Endothelial cell of umbilical vein (primary cell): ENCODE measurements around the gene IFNG. TPM values are rescaled to one million over a fixed set of nuclear protein-coding genes. Genes with fewer than 3 reads are reported as not detected.

ENCODE experiments used
- BruUV-seq: library from RNA; stranded (reverse); fragments of 400-500 nt; replicated peaks from 2 replicates; lab custom pipeline; 2021; lab: Mats Ljungman, UMichigan
- CTCF ChIA-PET: fragments of 300-600, 350-600 bp; sonication (Branson Sonifier 250); formaldehyde crosslinking; loops from one replicate; lab custom pipeline; 2021; ENCODE audit warnings: antibody characterized with exemption, inconsistent platforms; lab: Charles Lee
- POLR2A ChIA-PET: fragments of 300-600, 350-600 bp; sonication (Branson Sonifier 250); formaldehyde crosslinking; loops from one replicate; lab custom pipeline; 2021; ENCODE audit warnings: antibody characterized with exemption, inconsistent platforms; lab: Charles Lee
- DNase-seq: peaks from one replicate; pipeline ENCODE4 v3.0.0-alpha.2; 2011; ENCODE audit warnings: low read depth, low spot score
- FAIRE-seq: peaks from 2 replicates; lab custom pipeline; 2011; peaks lifted over from hg19 to GRCh38; lab: Jason Lieb, UNC
- H2AFZ ChIP-seq: 2 replicates; pipeline ENCODE4 v1.6.0; 2012; ENCODE audit warnings: low read depth, low read length, control low read depth, inconsistent platforms
- H3K27ac ChIP-seq: 2 replicates; pipeline ENCODE4 v1.5.1; 2011; ENCODE audit warnings: low read depth, mild to moderate bottlenecking, control low read depth, low read length, moderate library complexity; ENCODE audit not compliant: insufficient read depth
- H3K27me3 ChIP-seq, 2 experiments: 2 replicates each; pipeline versions ENCODE4 v1.6.0 to v1.6.1; 2011; ENCODE audit warnings: low read length in 2 of 2, mixed read lengths in 1 of 2; ENCODE audit not compliant: control insufficient read depth in 2 of 2, insufficient read depth in 2 of 2
- H3K36me3 ChIP-seq, 2 experiments: 2 replicates in 1 of 2; 3 replicates in 1 of 2; pipeline ENCODE4 v1.5.1; 2011; ENCODE audit warnings: low read length in 2 of 2, mild to moderate bottlenecking in 1 of 2, moderate library complexity in 1 of 2; ENCODE audit not compliant: control insufficient read depth in 2 of 2, insufficient read depth in 2 of 2; ENCODE audit errors: extremely low read depth in 1 of 2
- H3K4me1 ChIP-seq: 3 replicates; pipeline ENCODE4 v1.5.1; 2011; ENCODE audit warnings: mild to moderate bottlenecking, low read length; ENCODE audit not compliant: control insufficient read depth, insufficient read depth; ENCODE audit errors: extremely low read depth
- H3K4me2 ChIP-seq: 2 replicates; pipeline ENCODE4 v1.6.1; 2011; ENCODE audit warnings: low read length, control low read depth, mixed read lengths; ENCODE audit not compliant: insufficient read depth
- H3K4me3 ChIP-seq, 3 experiments: fragments of 200-600 bp in 1 of 3; sonication (generic), shearing (Covaris generic) in 1 of 3; replicated peaks in 1 of 3; 2 replicates each; pipeline ENCODE4 v1.5.1; 2011 to 2016; ENCODE audit warnings: control low read depth in 3 of 3, low read length in 3 of 3, mild to moderate bottlenecking in 2 of 3, inconsistent platforms in 1 of 3, low read depth in 1 of 3, moderate library complexity in 1 of 3; ENCODE audit not compliant: insufficient read depth in 1 of 3
- H3K79me2 ChIP-seq: 2 replicates; pipeline ENCODE4 v1.6.0; 2012; ENCODE audit warnings: low read length, inconsistent platforms; ENCODE audit not compliant: control insufficient read depth, insufficient read depth
- H3K9ac ChIP-seq: replicated peaks from 2 replicates; pipeline ENCODE3; 2011; ENCODE audit warnings: low read length, control low read depth; ENCODE audit not compliant: insufficient read depth; ENCODE audit errors: extremely low read depth
- H3K9me1 ChIP-seq: replicated peaks from 3 replicates; pipeline ENCODE4 v1.6.0; 2011; ENCODE audit warnings: mild to moderate bottlenecking, low read length; ENCODE audit not compliant: control insufficient read depth, insufficient read depth; ENCODE audit errors: extremely low read depth
- H3K9me3 ChIP-seq: replicated peaks from 2 replicates; pipeline ENCODE4 v1.5.1; 2012; ENCODE audit warnings: low read length, inconsistent platforms; ENCODE audit not compliant: control insufficient read depth, insufficient read depth
- H4K20me1 ChIP-seq: replicated peaks from 2 replicates; pipeline ENCODE3; 2011; ENCODE audit warnings: mild to moderate bottlenecking, low read length; ENCODE audit not compliant: control insufficient read depth, insufficient read depth; ENCODE audit errors: extremely low read depth
- CTCF ChIP-seq, 2 donors: IDR thresholded peaks; 1 replicate in 1 of 2; 2 replicates in 1 of 2; pipeline ENCODE4 v1.5.1; 2011; ENCODE audit warnings: low read length in 2 of 2, mild to moderate bottlenecking in 2 of 2, moderate library complexity in 2 of 2, control low read depth in 1 of 2, inconsistent platforms in 1 of 2, low read depth in 1 of 2; ENCODE audit not compliant: insufficient read depth in 1 of 2; ENCODE audit errors: extremely low read depth in 1 of 2
- EZH2 ChIP-seq: IDR thresholded peaks from 2 replicates; pipeline ENCODE4 v1.6.1; 2012; ENCODE audit warnings: borderline replicate concordance, low read depth, mild to moderate bottlenecking, moderate library complexity, low read length, inconsistent platforms; ENCODE audit not compliant: severe bottlenecking
- FOS ChIP-seq: IDR thresholded peaks from 2 replicates; pipeline ENCODE4 v1.6.1; 2011; ENCODE audit warnings: mild to moderate bottlenecking, low read length, moderate library complexity, borderline replicate concordance; ENCODE audit not compliant: insufficient read depth
- MAX ChIP-seq: IDR thresholded peaks from 2 replicates; pipeline ENCODE4 v1.6.1; 2011; ENCODE audit not compliant: insufficient read depth, insufficient read length
- MYC ChIP-seq: IDR thresholded peaks from one replicate; pipeline ENCODE4 v1.6.1; 2011; ENCODE audit warnings: mild to moderate bottlenecking, low read depth, low read length
- POLR2A ChIP-seq: IDR thresholded peaks from 2 replicates; pipeline ENCODE4 v1.6.1; 2012; ENCODE audit warnings: low read depth, mild to moderate bottlenecking, control low read depth, low read length
- dilution Hi-C: fragments of 300-500 bp; cut with MboI; formaldehyde crosslinking; loops from one replicate; pipeline ENCODE4 v1.15.0; 2019; ENCODE audit warnings: low sequenced_read_pairs; ENCODE audit not compliant: extremely low pct_ligation_motif_present
- intact Hi-C: fragments of 100-400 bp; cut with micrococcal nuclease; formaldehyde crosslinking; loops from one replicate; pipeline ENCODE4 v1.10.0; 2022
- polyA plus RNA-seq, 4 experiments: library from polyadenylated mRNA; depleted of rRNA in 3 of 4; stranded (reverse) in 3 of 4; unstranded in 1 of 4; fragments of >200 nt; gene quantifications; 2 replicates each; pipeline versions ENCODE4 v1.2.1 to v1.2.3, GENCODE V29; 2011 to 2012; ENCODE audit warnings: missing spikeins in 1 of 4
- total RNA-seq: library from RNA; stranded (reverse); gene quantifications from 2 replicates; pipeline ENCODE4 v1.2.3, GENCODE V29; 2021

The IFNG gene
- total and polyA plus RNA-seq, 2 donors (not counting 3 experiments of a cell fraction or from before 2014, with no cell fraction given): not detected

GRCh38 chr12:68203460-68203875 is 43.9 kb upstream of the IFNG start:
- intact Hi-C loops: no loop called here

More at GRCh38 chr12:68203460-68203875, 43.9 kb upstream of the IFNG start:
- no peaks in the 10 kb centered on the region for H3K4me1 ChIP-seq
- H3K4me2 ChIP-seq: no peak overlapping the region
- no peaks in the 10 kb centered on the region for H3K9me3 ChIP-seq
- H3K4me3 ChIP-seq: no peak overlapping the region
- TF ChIP-seq EZH2 (no peak), POLR2A (no peak), FOS (no peak), CTCF (IDR thresholded peaks at IDR 0.05; ENCODE audit: extremely low read depth in 1 of 2, insufficient read depth in 1 of 2, low read depth in 1 of 2, low read length in 2 of 2) (no peak), MYC (no peak), MAX (no peak)
- H3K9ac ChIP-seq: no peak overlapping the region
- no peaks in the 10 kb centered on the region for H3K36me3 ChIP-seq
- ChIA-PET POLR2A (no interaction called here), CTCF (interaction anchor here (0.7 kb wide), 1 partner anchor 19 kb away, joined by 3 read pairs; no protein-coding TSS in a partner anchor)
- H3K79me2 ChIP-seq: no peaks in the 10 kb centered on the region
- dilution Hi-C loops: no loop called here
- no peak overlapping the region for H3K27ac ChIP-seq
- FAIRE-seq: no peak
- no TSS peak for BruUV-seq
- no peak overlapping the region for H2AFZ ChIP-seq
- no peaks in the 10 kb centered on the region for H4K20me1 ChIP-seq
- no peaks in the 10 kb centered on the region for H3K9me1 ChIP-seq
- no peak for DNase-seq
- H3K27me3 ChIP-seq: peaks cover 9% of the 10 kb centered on the region in 2 experiments
